ENCODE data around the gene SLC27A1.
A peak's percentile ranks its signal among the peaks of the same experiment; 100 is the strongest.
"Not testable (repeated sequence)": the region's sequence is repeated elsewhere in the genome, so short reads cannot be mapped to it uniquely, and the experiment has no call there.

Gene SLC27A1

GRCh38 chr19:17511724-17512573, 41.6 kb downstream of the SLC27A1 start:
- peak; percentile 90 for DNase-seq

GRCh38 chr19:17512574-17512939, 42.2 kb downstream of the SLC27A1 start:
- no peak for DNase-seq

- no peak for DNase-seq
These were observed 45.3 kb downstream of the SLC27A1 start for GRCh38 chr19:17515408-17516149.

GRCh38 chr19:17517898-17518297, 47.6 kb downstream of the SLC27A1 start:
- DNase-seq: no peak

GRCh38 chr19:17518654-17519053, 48.3 kb downstream of the SLC27A1 start:
- DNase-seq: not testable (repeated sequence)

- no peak for DNase-seq
These were observed 49.6 kb downstream of the SLC27A1 start for GRCh38 chr19:17519967-17520366.

GRCh38 chr19:17520865-17521264, 50.5 kb downstream of the SLC27A1 start:
- DNase-seq: no peak

- DNase-seq: peak; percentile 62
These were observed 52.9 kb downstream of the SLC27A1 start for GRCh38 chr19:17522988-17523872.

- DNase-seq: no peak
These were observed 54.3 kb downstream of the SLC27A1 start for GRCh38 chr19:17524651-17525050.

GRCh38 chr19:17525141-17525540, 54.8 kb downstream of the SLC27A1 start:
- DNase-seq: no peak

- DNase-seq: no peak
These were observed 56.6 kb downstream of the SLC27A1 start for GRCh38 chr19:17526922-17527321.

GRCh38 chr19:17527326-17527725, 57.0 kb downstream of the SLC27A1 start:
- DNase-seq: no peak

GRCh38 chr19:17528610-17529009, 58.3 kb downstream of the SLC27A1 start:
- no peak for DNase-seq

- no peak for DNase-seq
These were observed 59.2 kb downstream of the SLC27A1 start for GRCh38 chr19:17529239-17530158.

- DNase-seq: no peak
These were observed 60.3 kb downstream of the SLC27A1 start for GRCh38 chr19:17530586-17530985.

GRCh38 chr19:17532116-17532515, 61.8 kb downstream of the SLC27A1 start:
- no peak for DNase-seq

GRCh38 chr19:17532557-17532956, 62.2 kb downstream of the SLC27A1 start:
- no peak for DNase-seq

GRCh38 chr19:17534767-17535166, 64.4 kb downstream of the SLC27A1 start:
- no peak for DNase-seq

- DNase-seq: peak; percentile 8
These were observed 66.6 kb downstream of the SLC27A1 start for GRCh38 chr19:17536955-17537354.

- no peak for DNase-seq
These were observed 68.4 kb downstream of the SLC27A1 start for GRCh38 chr19:17538684-17539237.

- DNase-seq: peak; percentile 99
These were observed 69.2 kb downstream of the SLC27A1 start for GRCh38 chr19:17539238-17540117.
